ENCODE data around the gene DPYD. TPM values are rescaled to one million over a fixed set of nuclear protein-coding genes. Genes with fewer than 3 reads are reported as not detected.
A peak's percentile ranks its signal among the peaks of the same experiment; 100 is the strongest.

The DPYD gene
- polyA plus RNA-seq, 1 of the 3 experiments (the other 2 are of a cell fraction) = 23.0 TPM

- CTCF ChIA-PET = no interaction called here
- TF ChIP-seq EZH2phosphoT487 (IDR thresholded peaks at IDR 0.05; ENCODE audit: borderline replicate concordance, low read depth) (no peak), FOXJ3 (CRISPR knock-in tag; IDR thresholded peaks at IDR 0.05) (no peak), POLR2AphosphoS5 (IDR thresholded peaks at IDR 0.05; ENCODE audit: low read depth, low read length) (no peak)
Measured at GRCh38 chr1:97441966-97442365, 478.9 kb downstream of the DPYD start.

GRCh38 chr1:97433824-97434177, 487.0 kb downstream of the DPYD start:
- H3K27me3 ChIP-seq (ENCODE audit: insufficient read depth) = no peaks in the 10 kb centered on the region
- H3K4me2 ChIP-seq = peak overlapping the region; percentile 5; the same call in 1 of the 2 replicates
- H3K79me2 ChIP-seq (ENCODE audit: insufficient read depth) = no peaks in the 10 kb centered on the region
- DNase-seq = no peak
- TF ChIP-seq IRF3 (IDR thresholded peaks at IDR 0.05; ENCODE audit: low read depth, low read length) (no peak), RXRA (IDR thresholded peaks at IDR 0.05; ENCODE audit: borderline replicate concordance, low read depth) (no peak), RFX5 (IDR thresholded peaks at IDR 0.05; ENCODE audit: low read length) (no peak), EP300 (IDR thresholded peaks at IDR 0.05; ENCODE audit: borderline replicate concordance in 1 of 2, low read depth in 1 of 2, low read length in 1 of 2) (no peak), CTCF (IDR thresholded peaks at IDR 0.05) (no peak), NFIC (IDR thresholded peaks at IDR 0.05; ENCODE audit: borderline replicate concordance) (no peak), REST (IDR thresholded peaks at IDR 0.05; ENCODE audit: low read depth, low read length) (no peak), GATA2 (CRISPR knock-in tag; IDR thresholded peaks at IDR 0.05) (no peak), ELF1 (IDR thresholded peaks at IDR 0.05) (no peak), MXI1 (IDR thresholded peaks at IDR 0.05; ENCODE audit: low read depth, low read length) (no peak), MAX (IDR thresholded peaks at IDR 0.05; ENCODE audit: low read depth) (no peak), FOXM1 (IDR thresholded peaks at IDR 0.05; ENCODE audit: low read depth) (no peak), JUND (IDR thresholded peaks at IDR 0.05) (no peak), FOSL2 (IDR thresholded peaks at IDR 0.05; ENCODE audit: borderline replicate concordance, low read depth) (no peak), RCOR1 (IDR thresholded peaks at IDR 0.05; ENCODE audit: low read length) (no peak), USF2 (IDR thresholded peaks at IDR 0.05; ENCODE audit: borderline replicate concordance, low read depth, low read length) (no peak)
- ChIA-PET POLR2A (no interaction called here), CTCF (interaction anchor here (0.6 kb wide), 2 partner anchors 13 to 44 kb away, joined by 3 read pairs; no protein-coding TSS in a partner anchor)
- H3K27ac ChIP-seq (ENCODE audit: low read depth in 2 of 2, low read length in 1 of 2) = peak overlapping the region; percentile 57 to 65; a peak in 3 of 4 replicates
- H2AFZ ChIP-seq (ENCODE audit: low read depth) = no peak overlapping the region
- H4K20me1 ChIP-seq (ENCODE audit: insufficient read depth) = no peaks in the 10 kb centered on the region
- peaks cover 11 to 23% of the 10 kb centered on the region in 2 experiments; a peak in 3 of 4 replicates for H3K4me1 ChIP-seq (ENCODE audit: control insufficient read depth in 1 of 2, insufficient read depth in 2 of 2, low read depth in 1 of 2, low read length in 1 of 2)
- no peaks in the 10 kb centered on the region for H3K9me3 ChIP-seq
- peaks cover 0 to 26% of the 10 kb centered on the region in 2 experiments for H3K36me3 ChIP-seq (replicated peaks in 1 of 2; ENCODE audit: control insufficient read depth in 1 of 2, insufficient read depth in 2 of 2, low read length in 1 of 2)
- H3K9ac ChIP-seq = no peak overlapping the region
- 8% methylated on average over 2 of the region's 2 CpGs for WGBS (ENCODE audit: low lambda C conversion rate)
- H3K4me3 ChIP-seq (ENCODE audit: low read depth in 2 of 2, low read length in 1 of 2) = no peak overlapping the region
- H3F3A ChIP-seq (replicated peaks; ENCODE audit: insufficient read depth) = peaks cover 17% of the 10 kb centered on the region
- H3K9me2 ChIP-seq = no peaks in the 10 kb centered on the region

More at GRCh38 chr1:97441966-97442365, 478.9 kb downstream of the DPYD start:
- Histone ChIP-seq H2AFZ (ENCODE audit: low read depth) (no peak overlapping the region), H3K36me3 (replicated peaks in 1 of 2; ENCODE audit: control insufficient read depth in 1 of 2, insufficient read depth in 2 of 2, low read length in 1 of 2) (peaks cover 2 to 44% of the 10 kb centered on the region in 2 experiments), H3K9me2 (no peaks in the 10 kb centered on the region), H3K9ac (no peak overlapping the region), H3K79me2 (ENCODE audit: insufficient read depth) (no peaks in the 10 kb centered on the region), H3K27me3 (ENCODE audit: insufficient read depth) (no peaks in the 10 kb centered on the region), H3K27ac (ENCODE audit: low read depth in 2 of 2, low read length in 1 of 2) (no peak overlapping the region), H3K9me3 (no peaks in the 10 kb centered on the region), H4K20me1 (ENCODE audit: insufficient read depth) (no peaks in the 10 kb centered on the region), H3K4me3 (ENCODE audit: low read depth in 2 of 2, low read length in 1 of 2) (no peak overlapping the region), H3K4me2 (no peak overlapping the region), H3F3A (replicated peaks; ENCODE audit: insufficient read depth) (peaks cover 4% of the 10 kb centered on the region), H3K4me1 (ENCODE audit: control insufficient read depth in 1 of 2, insufficient read depth in 2 of 2, low read depth in 1 of 2, low read length in 1 of 2) (peaks cover 0 to 3% of the 10 kb centered on the region in 2 experiments; a peak in 1 of 4 replicates)
- POLR2A ChIA-PET = no interaction called here
- DNase-seq = no peak
